ENCODE data around the gene UBE2E2. TPM values are rescaled to one million over a fixed set of nuclear protein-coding genes. Genes with fewer than 3 reads are reported as not detected.

Gene UBE2E2
- total RNA-seq, 3 donors from 2014 or later = 4.8 to 24.4 (median 8.9) TPM

DNA sequence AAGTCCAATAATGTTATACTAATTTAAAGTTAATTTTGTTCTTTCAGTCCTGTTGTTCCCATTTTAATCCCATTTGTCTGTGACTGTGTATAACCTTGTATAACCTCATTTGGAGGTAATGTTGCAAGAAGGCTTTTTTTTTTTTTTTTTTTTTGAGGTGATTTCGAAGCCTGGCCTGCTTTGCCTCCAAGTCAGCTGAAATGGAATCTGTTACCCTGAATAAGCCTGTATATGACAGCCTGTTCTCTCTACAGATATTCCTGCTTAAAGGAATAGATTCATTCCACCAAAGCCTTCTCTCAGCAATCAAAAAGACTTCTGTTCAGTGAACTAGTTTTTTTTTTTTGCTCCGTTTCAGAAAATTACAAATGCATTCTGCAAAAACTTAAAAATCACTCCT, 330.9 kb downstream of the UBE2E2 start:
- H3K36me3 ChIP-seq (ENCODE audit: low read depth) = no peaks in the 10 kb centered on the region
- no peaks in the 10 kb centered on the region for H3K4me1 ChIP-seq (ENCODE audit: low read depth)
- TF ChIP-seq, protein P1, sequence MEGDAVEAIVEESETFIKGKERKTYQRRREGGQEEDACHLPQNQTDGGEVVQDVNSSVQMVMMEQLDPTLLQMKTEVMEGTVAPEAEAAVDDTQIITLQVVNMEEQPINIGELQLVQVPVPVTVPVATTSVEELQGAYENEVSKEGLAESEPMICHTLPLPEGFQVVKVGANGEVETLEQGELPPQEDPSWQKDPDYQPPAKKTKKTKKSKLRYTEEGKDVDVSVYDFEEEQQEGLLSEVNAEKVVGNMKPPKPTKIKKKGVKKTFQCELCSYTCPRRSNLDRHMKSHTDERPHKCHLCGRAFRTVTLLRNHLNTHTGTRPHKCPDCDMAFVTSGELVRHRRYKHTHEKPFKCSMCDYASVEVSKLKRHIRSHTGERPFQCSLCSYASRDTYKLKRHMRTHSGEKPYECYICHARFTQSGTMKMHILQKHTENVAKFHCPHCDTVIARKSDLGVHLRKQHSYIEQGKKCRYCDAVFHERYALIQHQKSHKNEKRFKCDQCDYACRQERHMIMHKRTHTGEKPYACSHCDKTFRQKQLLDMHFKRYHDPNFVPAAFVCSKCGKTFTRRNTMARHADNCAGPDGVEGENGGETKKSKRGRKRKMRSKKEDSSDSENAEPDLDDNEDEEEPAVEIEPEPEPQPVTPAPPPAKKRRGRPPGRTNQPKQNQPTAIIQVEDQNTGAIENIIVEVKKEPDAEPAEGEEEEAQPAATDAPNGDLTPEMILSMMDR (IDR thresholded peaks at IDR 0.05) = no peak
- H3K9me3 ChIP-seq = no peaks in the 10 kb centered on the region
- DNase-seq (no peak), ATAC-seq (no peak)
- intact Hi-C loops (cut with DNase I, micrococcal nuclease) = no loop called here
- H3K4me3 ChIP-seq = no peak overlapping the region

DNA sequence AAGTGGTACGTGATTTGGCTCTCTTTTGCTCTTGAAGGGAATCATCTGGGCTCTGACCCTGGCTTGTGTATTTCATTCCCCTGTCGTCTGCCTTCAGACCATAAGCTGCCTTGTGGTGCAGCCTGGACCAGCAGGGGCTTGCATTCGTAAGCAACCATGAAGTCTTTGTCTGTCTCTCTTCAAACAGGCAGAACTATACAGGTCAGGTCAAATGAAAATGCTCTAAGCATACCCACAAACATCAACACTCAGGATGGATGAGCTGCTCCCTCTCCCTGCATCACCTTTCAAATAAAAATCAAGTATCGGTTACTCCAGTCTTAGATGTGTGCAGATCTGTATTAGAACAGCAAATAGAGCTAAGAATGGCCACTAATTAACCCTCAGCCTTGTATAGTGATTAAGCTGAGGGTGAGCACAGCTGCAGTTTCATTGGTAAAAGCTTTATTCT, 334.0 kb downstream of the UBE2E2 start:
- Histone ChIP-seq H3K36me3 (ENCODE audit: low read depth) (no peaks in the 10 kb centered on the region), H3K9me3 (no peaks in the 10 kb centered on the region), H3K4me3 (no peak overlapping the region), H3K4me1 (ENCODE audit: low read depth) (no peaks in the 10 kb centered on the region)
- TF ChIP-seq, protein P1 (IDR thresholded peaks at IDR 0.05) = no peak
- intact Hi-C loops (cut with DNase I, micrococcal nuclease) = no loop called here
- ATAC-seq = no peak
- DNase-seq = no peak

DNA sequence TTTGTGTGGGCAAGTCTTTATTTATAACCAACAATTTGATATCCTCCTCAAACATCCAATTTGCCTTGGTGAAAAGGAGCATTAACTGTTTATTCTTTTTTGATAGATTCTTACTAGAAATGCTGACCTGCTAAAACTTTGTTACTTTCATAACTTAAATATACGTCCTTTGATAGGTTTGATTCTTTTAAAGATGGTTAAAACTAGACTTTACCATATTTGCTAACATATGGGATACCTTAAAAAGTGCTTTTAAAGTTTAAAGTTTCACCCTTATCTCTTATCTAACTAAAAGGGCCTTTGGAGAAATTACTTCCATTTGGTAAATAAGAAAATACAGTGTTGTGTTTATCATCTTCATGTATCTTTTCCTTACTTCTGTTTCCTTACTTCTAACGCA, 336.1 kb downstream of the UBE2E2 start:
- TF ChIP-seq, protein P1 (IDR thresholded peaks at IDR 0.05) = no peak
- Histone ChIP-seq H3K9me3 (no peaks in the 10 kb centered on the region), H3K4me3 (no peak overlapping the region), H3K4me1 (ENCODE audit: low read depth) (no peaks in the 10 kb centered on the region), H3K36me3 (ENCODE audit: low read depth) (no peaks in the 10 kb centered on the region)
- no peak for ATAC-seq
- intact Hi-C loops (cut with DNase I, micrococcal nuclease) = no loop called here
- DNase-seq = no peak

DNA sequence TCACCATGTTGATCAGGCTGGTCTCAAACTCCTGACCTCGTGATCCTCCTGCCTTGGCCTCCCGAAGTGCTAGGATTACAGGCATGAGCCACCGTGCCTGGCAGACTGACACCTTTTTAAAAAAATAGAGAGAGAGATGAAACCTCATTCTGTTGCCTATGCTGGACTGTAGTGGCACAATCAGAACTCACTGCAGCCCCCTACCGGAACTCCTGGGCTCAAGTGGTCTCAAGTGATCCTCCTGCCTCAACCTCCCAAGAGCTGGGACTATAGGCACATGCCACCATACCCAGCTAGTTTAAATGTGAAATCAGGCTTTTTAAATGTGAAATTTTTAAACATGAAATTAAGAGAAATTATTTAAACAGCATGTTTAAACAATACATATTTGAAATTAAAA, 337.5 kb downstream of the UBE2E2 start:
- intact Hi-C loops (cut with DNase I, micrococcal nuclease) = no loop called here
- Histone ChIP-seq H3K9me3 (no peaks in the 10 kb centered on the region), H3K36me3 (ENCODE audit: low read depth) (no peaks in the 10 kb centered on the region), H3K4me1 (ENCODE audit: low read depth) (no peaks in the 10 kb centered on the region), H3K4me3 (no peak overlapping the region)
- TF ChIP-seq, protein P1 (IDR thresholded peaks at IDR 0.05) = no peak
- DNase-seq (no peak), ATAC-seq (no peak)

DNA sequence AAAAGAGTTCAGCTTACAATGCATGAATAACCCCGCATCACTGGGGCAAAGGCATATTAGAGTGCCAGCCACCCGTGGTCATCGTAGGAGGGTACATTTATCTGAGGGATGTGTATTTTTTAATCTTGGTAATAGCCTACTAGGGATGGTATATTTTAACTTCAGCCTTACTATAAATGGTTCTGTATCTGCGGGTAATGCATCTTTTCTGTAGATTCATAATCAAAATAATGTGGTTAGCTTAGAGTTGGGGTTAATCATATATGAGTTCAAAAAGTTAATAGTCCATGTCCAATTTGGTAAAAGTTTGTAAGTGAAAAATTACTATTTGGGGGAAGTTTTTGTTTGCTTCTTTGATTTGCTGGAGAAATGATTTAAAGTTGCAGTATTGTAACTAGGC, 339.0 kb downstream of the UBE2E2 start:
- H3K9me3 ChIP-seq = no peaks in the 10 kb centered on the region
- ATAC-seq = no peak
- intact Hi-C loops (cut with DNase I, micrococcal nuclease) = no loop called here
- H3K4me1 ChIP-seq (ENCODE audit: low read depth) = no peaks in the 10 kb centered on the region
- H3K36me3 ChIP-seq (ENCODE audit: low read depth) = no peaks in the 10 kb centered on the region
- no peak for DNase-seq
- TF ChIP-seq, protein P1 (IDR thresholded peaks at IDR 0.05) = no peak
- H3K4me3 ChIP-seq = no peak overlapping the region

- intact Hi-C loops (cut with DNase I, micrococcal nuclease) = no loop called here
- Histone ChIP-seq H3K36me3 (ENCODE audit: low read depth) (no peaks in the 10 kb centered on the region), H3K9me3 (no peaks in the 10 kb centered on the region), H3K4me1 (ENCODE audit: low read depth) (no peaks in the 10 kb centered on the region), H3K4me3 (no peak overlapping the region)
- TF ChIP-seq, protein P1 (IDR thresholded peaks at IDR 0.05) = no peak
- DNase-seq = no peak
- ATAC-seq = no peak
These were observed 343.1 kb downstream of the UBE2E2 start for GRCh38 chr3:23546181-23546580.
